Measurements from ENCODE around the gene PGGHG. TPM values are rescaled to one million over a fixed set of nuclear protein-coding genes. Genes with fewer than 3 reads are reported as not detected.

Gene PGGHG
- total and polyA plus RNA-seq, 10 of the 15 experiments (the other 5 are each of a cell fraction or from before 2014, with no cell fraction given) = 0.10 to 8.3 (median 1.8) TPM

DNA sequence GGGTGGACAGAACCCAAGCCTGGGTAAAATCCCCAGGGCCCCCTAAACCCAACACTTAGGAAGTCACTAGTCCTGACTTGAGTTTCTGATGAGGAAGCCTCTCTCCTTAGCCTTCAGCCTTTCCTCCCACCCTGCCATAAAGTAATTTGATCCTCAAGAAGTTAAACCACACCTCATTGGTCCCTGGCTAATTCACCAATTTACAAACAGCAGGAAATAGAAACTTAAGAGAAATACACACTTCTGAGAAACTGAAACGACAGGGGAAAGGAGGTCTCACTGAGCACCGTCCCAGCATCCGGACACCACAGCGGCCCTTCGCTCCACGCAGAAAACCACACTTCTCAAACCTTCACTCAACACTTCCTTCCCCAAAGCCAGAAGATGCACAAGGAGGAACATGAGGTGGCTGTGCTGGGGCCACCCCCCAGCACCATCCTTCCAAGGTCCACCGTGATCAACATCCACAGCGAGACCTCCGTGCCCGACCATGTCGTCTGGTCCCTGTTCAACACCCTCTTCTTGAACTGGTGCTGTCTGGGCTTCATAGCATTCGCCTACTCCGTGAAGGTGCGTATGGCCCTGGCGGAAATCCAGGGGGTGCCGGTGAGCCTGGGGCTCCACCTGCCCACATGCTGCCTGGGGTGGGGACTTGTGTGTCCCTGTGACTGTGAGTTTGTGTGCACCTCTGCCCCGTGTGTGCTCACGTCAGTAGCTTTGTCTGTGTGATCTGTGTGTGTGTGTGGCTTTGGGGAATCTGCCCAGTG lies 25.0 kb downstream of the PGGHG start, which contains the start of gene IFITM1:
Gene IFITM1 (plus strand): TSS at position 254 of the 767 bp plus-strand sequence. CDS start 131 bp downstream, at position 385.
- H3K9me3 ChIP-seq (replicated peaks; ENCODE audit: control insufficient read depth, insufficient read depth, low read length) = no peaks in the 10 kb centered on the region
- H3K36me3 ChIP-seq (ENCODE audit: control insufficient read depth in 2 of 2, insufficient read depth in 2 of 2, low read length in 1 of 2) = peaks cover 2 to 5% of the 10 kb centered on the region in 2 experiments; a peak in 3 of 4 replicates
- no peaks in the 10 kb centered on the region; a peak in 1 of 4 replicates for H3K27me3 ChIP-seq (replicated peaks in 1 of 2; ENCODE audit: control insufficient read depth in 2 of 2, insufficient read depth in 2 of 2, low read length in 1 of 2)
- WGBS (ENCODE audit: insufficient coverage, insufficient replicate concordance, low lambda C conversion rate, missing lambda C conversion rate) = under 1% methylated on average over 18 of the region's 18 CpGs
- peak within 1 kb of the TSS; percentile 98 for H3K27ac ChIP-seq (ENCODE audit: control insufficient read depth, insufficient read depth)
- intact Hi-C loops (cut with micrococcal nuclease; ENCODE audit: unreplicated experiment) (loop anchor here (2.0 kb wide), 3 partner anchors 17 to 45 kb away; no protein-coding TSS in a partner anchor), in situ Hi-C loops (cut with MboI) (no loop called here)
- FAIRE-seq = peak; percentile 85
- no peak within 1 kb of the TSS for H2AFZ ChIP-seq (ENCODE audit: control insufficient read depth, low read depth, low read length)
- peaks cover 11% of the 10 kb centered on the region for H3K4me1 ChIP-seq (ENCODE audit: control insufficient read depth, insufficient read depth, low read length)
- RAD21 ChIA-PET (ENCODE audit: unreplicated experiment) = interaction anchor here (1.4 to 4.5 kb wide), 5 partner anchors 13 to 107 kb away, joined by 3 to 46 read pairs (median 21); partner anchors contain the start of genes BET1L and RIC8A
- peak; percentile 92 for DNase-seq (ENCODE audit: low read depth, low spot score)
- POLR2A ChIA-PET = interaction anchor here (0.5 to 4.5 kb wide), 5 partner anchors 10 to 48 kb away, joined by 3 to 45 read pairs (median 30); no protein-coding TSS in a partner anchor
- peaks cover 75% of the 10 kb centered on the region for H3K79me2 ChIP-seq (ENCODE audit: control insufficient read depth, insufficient read depth, low read length)
- peak within 1 kb of the TSS; percentile 97 for H3K4me2 ChIP-seq (ENCODE audit: control insufficient read depth, insufficient read depth)
- H3K9ac ChIP-seq (ENCODE audit: control insufficient read depth, insufficient read depth, low read length) = peak within 1 kb of the TSS; percentile 99
- CTCF ChIA-PET = interaction anchor here (2.1 to 2.6 kb wide), 2 partner anchors 41 kb away, joined by 12 to 24 read pairs; no protein-coding TSS in a partner anchor
- SMC1A ChIA-PET (ENCODE audit: uncharacterized antibody, unreplicated experiment) = interaction anchor here (1.6 to 4.0 kb wide), 5 partner anchors 15 to 41 kb away, joined by 3 to 42 read pairs (median 19); no protein-coding TSS in a partner anchor
- H4K20me1 ChIP-seq (ENCODE audit: control insufficient read depth, insufficient read depth) = no peaks in the 10 kb centered on the region
- ATAC-seq = peak; percentile 47
- BruUV-seq (replicated peaks) = TSS peak; percentile 95
- H3K4me3 ChIP-seq = peak within 1 kb of the TSS; percentile 87
- TF ChIP-seq MTA2 (IDR thresholded peaks at IDR 0.05; ENCODE audit: low read depth) (peak; percentile 44; the same call in 1 of the 2 replicates), BRCA1 (IDR thresholded peaks at IDR 0.05; ENCODE audit: low read depth, low read length) (no peak), HDAC6 (IDR thresholded peaks at IDR 0.05; ENCODE audit: unreplicated experiment) (peak; percentile 53), YY1 (IDR thresholded peaks at IDR 0.05; ENCODE audit: low read depth, low read length) (0 out of 2 replicates have a peak, but pooled peaks have one; percentile 16), EP300 (IDR thresholded peaks at IDR 0.05; ENCODE audit: borderline replicate concordance in 1 of 2, control insufficient read depth in 1 of 2, low read depth in 2 of 2, low read length in 2 of 2) (no peak), SMC3 (IDR thresholded peaks at IDR 0.05; ENCODE audit: borderline replicate concordance, low read length) (no peak), NFYA (IDR thresholded peaks at IDR 0.05; ENCODE audit: borderline replicate concordance, low read depth, low read length) (no peak), ATF7 (IDR thresholded peaks at IDR 0.05; ENCODE audit: low read depth) (0 out of 2 replicates have a peak, but pooled peaks have one; percentile 38), ETV6 (conservative IDR thresholded peaks at IDR 0.05 in 1 of 2, IDR thresholded peaks at IDR 0.05 in 1 of 2; ENCODE audit: borderline replicate concordance in 1 of 2, low read depth in 1 of 2) (peak in 1 of 2 experiments; percentile 87; a peak in 2 of 4 replicates), TAF1 (IDR thresholded peaks at IDR 0.05; ENCODE audit: borderline replicate concordance, low read depth, low read length) (peak; percentile 91), NBN (IDR thresholded peaks at IDR 0.05) (peak; percentile 92)
- TF ChIP-seq, protein P1, sequence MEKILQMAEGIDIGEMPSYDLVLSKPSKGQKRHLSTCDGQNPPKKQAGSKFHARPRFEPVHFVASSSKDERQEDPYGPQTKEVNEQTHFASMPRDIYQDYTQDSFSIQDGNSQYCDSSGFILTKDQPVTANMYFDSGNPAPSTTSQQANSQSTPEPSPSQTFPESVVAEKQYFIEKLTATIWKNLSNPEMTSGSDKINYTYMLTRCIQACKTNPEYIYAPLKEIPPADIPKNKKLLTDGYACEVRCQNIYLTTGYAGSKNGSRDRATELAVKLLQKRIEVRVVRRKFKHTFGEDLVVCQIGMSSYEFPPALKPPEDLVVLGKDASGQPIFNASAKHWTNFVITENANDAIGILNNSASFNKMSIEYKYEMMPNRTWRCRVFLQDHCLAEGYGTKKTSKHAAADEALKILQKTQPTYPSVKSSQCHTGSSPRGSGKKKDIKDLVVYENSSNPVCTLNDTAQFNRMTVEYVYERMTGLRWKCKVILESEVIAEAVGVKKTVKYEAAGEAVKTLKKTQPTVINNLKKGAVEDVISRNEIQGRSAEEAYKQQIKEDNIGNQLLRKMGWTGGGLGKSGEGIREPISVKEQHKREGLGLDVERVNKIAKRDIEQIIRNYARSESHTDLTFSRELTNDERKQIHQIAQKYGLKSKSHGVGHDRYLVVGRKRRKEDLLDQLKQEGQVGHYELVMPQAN (conservative IDR thresholded peaks at IDR 0.05) = peak; percentile 56; the same call in 1 of the 2 replicates
- TF ChIP-seq, protein P2, sequence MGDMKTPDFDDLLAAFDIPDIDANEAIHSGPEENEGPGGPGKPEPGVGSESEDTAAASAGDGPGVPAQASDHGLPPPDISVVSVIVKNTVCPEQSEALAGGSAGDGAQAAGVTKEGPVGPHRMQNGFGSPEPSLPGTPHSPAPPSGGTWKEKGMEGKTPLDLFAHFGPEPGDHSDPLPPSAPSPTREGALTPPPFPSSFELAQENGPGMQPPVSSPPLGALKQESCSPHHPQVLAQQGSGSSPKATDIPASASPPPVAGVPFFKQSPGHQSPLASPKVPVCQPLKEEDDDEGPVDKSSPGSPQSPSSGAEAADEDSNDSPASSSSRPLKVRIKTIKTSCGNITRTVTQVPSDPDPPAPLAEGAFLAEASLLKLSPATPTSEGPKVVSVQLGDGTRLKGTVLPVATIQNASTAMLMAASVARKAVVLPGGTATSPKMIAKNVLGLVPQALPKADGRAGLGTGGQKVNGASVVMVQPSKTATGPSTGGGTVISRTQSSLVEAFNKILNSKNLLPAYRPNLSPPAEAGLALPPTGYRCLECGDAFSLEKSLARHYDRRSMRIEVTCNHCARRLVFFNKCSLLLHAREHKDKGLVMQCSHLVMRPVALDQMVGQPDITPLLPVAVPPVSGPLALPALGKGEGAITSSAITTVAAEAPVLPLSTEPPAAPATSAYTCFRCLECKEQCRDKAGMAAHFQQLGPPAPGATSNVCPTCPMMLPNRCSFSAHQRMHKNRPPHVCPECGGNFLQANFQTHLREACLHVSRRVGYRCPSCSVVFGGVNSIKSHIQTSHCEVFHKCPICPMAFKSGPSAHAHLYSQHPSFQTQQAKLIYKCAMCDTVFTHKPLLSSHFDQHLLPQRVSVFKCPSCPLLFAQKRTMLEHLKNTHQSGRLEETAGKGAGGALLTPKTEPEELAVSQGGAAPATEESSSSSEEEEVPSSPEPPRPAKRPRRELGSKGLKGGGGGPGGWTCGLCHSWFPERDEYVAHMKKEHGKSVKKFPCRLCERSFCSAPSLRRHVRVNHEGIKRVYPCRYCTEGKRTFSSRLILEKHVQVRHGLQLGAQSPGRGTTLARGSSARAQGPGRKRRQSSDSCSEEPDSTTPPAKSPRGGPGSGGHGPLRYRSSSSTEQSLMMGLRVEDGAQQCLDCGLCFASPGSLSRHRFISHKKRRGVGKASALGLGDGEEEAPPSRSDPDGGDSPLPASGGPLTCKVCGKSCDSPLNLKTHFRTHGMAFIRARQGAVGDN (IDR thresholded peaks at IDR 0.05) = peak; percentile 36; the same call in 1 of the 2 replicates
- TF ChIP-seq, protein P3, sequence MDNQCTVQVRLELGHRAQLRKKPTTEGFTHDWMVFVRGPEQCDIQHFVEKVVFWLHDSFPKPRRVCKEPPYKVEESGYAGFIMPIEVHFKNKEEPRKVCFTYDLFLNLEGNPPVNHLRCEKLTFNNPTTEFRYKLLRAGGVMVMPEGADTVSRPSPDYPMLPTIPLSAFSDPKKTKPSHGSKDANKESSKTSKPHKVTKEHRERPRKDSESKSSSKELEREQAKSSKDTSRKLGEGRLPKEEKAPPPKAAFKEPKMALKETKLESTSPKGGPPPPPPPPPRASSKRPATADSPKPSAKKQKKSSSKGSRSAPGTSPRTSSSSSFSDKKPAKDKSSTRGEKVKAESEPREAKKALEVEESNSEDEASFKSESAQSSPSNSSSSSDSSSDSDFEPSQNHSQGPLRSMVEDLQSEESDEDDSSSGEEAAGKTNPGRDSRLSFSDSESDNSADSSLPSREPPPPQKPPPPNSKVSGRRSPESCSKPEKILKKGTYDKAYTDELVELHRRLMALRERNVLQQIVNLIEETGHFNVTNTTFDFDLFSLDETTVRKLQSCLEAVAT (IDR thresholded peaks at IDR 0.05) = peak; percentile 92

Measured in GM12878 (cell line).